Left renal pelvis (tissue), 4 donors: ENCODE measurements around the gene PHRF1. TPM values are rescaled to one million over a fixed set of nuclear protein-coding genes. Genes with fewer than 3 reads are reported as not detected.

Experiments
- DNase-seq, 4 donors: peaks; one replicate each; pipeline ENCODE4 v3.0.0-alpha.2; 2013; ENCODE audit warnings: low read depth in 4 of 4, low spot score in 3 of 4
- polyA plus RNA-seq, 4 donors: library from polyadenylated mRNA; unstranded; fragments of 120-200 nt; gene quantifications; one replicate each; pipeline ENCODE4 v1.2.1, GENCODE V29; 2013; ENCODE audit not compliant: insufficient read length in 4 of 4

PHRF1 gene
- polyA plus RNA-seq, result 10 to 100 TPM; 17.5 to 30.4 (median 18.9) TPM

GRCh38 chr11:575996-576768 lies at the start of gene PHRF1:
Gene PHRF1 (plus strand): TSS chr11:576470. CDS start chr11:581513, 5,043 bp downstream.
- DNase-seq, result peak; percentile 83 to 88 (median 86)

GRCh38 chr11:528166-528814 lies 48.0 kb upstream of the PHRF1 start:
- no peak for DNase-seq

- DNase-seq, result no peak
These were observed 47.2 kb upstream of the PHRF1 start for GRCh38 chr11:528815-529727.

- DNase-seq, result no peak
These were observed 46.4 kb upstream of the PHRF1 start for GRCh38 chr11:529728-530411.

- no peak for DNase-seq
These were observed 45.1 kb upstream of the PHRF1 start for GRCh38 chr11:530960-531831.

GRCh38 chr11:531919-532526 lies 44.2 kb upstream of the PHRF1 start:
- no peak for DNase-seq

- DNase-seq, result no peak
These were observed 43.7 kb upstream of the PHRF1 start for GRCh38 chr11:532527-532985.

- no peak for DNase-seq
These were observed 43.2 kb upstream of the PHRF1 start for GRCh38 chr11:532986-533585.

GRCh38 chr11:533586-534395 lies 42.5 kb upstream of the PHRF1 start:
- DNase-seq, result no peak

- no peak for DNase-seq
These were observed 41.7 kb upstream of the PHRF1 start for GRCh38 chr11:534396-535209.

- no peak for DNase-seq
These were observed 41.1 kb upstream of the PHRF1 start for GRCh38 chr11:535210-535518.

- DNase-seq, result peak; percentile 79 to 92 (median 88)
These were observed 40.5 kb upstream of the PHRF1 start, which contains the start of gene HRAS for GRCh38 chr11:535519-536454. Gene HRAS (minus strand): TSS chr11:535576.

- DNase-seq, result peak in 1 of 4 donors; percentile 66
These were observed 39.2 kb upstream of the PHRF1 start, which contains the start of gene LRRC56 for GRCh38 chr11:536841-537621. Gene LRRC56 (plus strand): TSS chr11:537527. CDS start chr11:540685, 3,158 bp downstream.

GRCh38 chr11:537622-538430 lies 38.4 kb upstream of the PHRF1 start:
- no peak for DNase-seq
